Measurements from ENCODE around the gene RAB15.

RAB15 gene

DNA sequence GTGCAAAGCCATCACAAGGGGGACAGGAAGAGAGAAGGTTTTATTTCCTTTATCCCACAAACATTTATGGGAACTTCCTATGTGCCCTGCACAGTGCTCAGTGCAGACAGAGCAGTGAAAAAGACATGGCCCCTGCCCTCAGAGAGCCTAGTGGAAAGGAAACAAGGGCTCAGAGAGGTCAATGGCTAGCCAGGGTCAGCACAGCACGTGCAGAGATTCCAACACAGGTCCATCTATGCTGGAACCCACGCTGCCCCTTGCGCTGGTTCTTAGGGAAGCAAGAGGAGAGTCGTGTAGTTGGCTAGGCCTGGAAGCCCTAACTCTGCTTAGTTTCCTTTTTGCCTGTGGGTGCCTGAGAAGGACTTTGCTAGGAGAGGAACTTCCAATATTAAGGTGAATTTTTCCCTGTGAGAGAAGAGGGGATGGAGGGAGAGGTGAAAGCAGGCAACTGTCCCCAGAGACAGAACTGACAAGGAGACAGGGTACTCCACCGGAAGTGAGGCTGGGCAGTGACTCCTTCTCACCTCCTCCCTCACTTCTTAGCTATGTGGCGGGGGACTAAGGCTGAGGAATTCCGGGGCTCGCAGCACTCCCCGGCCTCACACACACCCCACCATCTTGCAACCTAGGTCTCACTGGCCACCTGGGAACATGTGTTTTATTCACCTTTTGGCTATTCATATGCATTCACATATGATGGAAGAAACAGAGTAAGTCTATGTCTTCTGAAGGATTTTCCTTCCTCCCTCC lies 17.5 kb downstream of the RAB15 start:
- Histone ChIP-seq H3K36me3 (ENCODE audit: control insufficient read depth in 2 of 2, insufficient read depth in 2 of 2, low read length in 2 of 2) (no peaks in the 10 kb centered on the region), H3K9ac (ENCODE audit: low read length in 2 of 2) (no peak overlapping the region), H3K4me3 (ENCODE audit: low read length in 2 of 2) (no peak overlapping the region), H3K9me3 (ENCODE audit: control insufficient read depth in 2 of 2, low read length in 2 of 2) (no peaks in the 10 kb centered on the region), H3K27ac (ENCODE audit: low read length) (no peak overlapping the region), H3K27me3 (ENCODE audit: control insufficient read depth in 1 of 2, insufficient read depth in 2 of 2, low read length in 2 of 2) (no peaks in the 10 kb centered on the region), H3K4me1 (ENCODE audit: control insufficient read depth, insufficient read depth, low read length) (peaks cover 22% of the 10 kb centered on the region)

- Histone ChIP-seq H3K9me3 (ENCODE audit: control insufficient read depth in 2 of 2, low read length in 2 of 2) (no peaks in the 10 kb centered on the region), H3K9ac (ENCODE audit: low read length in 2 of 2) (no peak overlapping the region), H3K4me3 (ENCODE audit: low read length in 2 of 2) (no peak overlapping the region), H3K36me3 (ENCODE audit: control insufficient read depth in 2 of 2, insufficient read depth in 2 of 2, low read length in 2 of 2) (peaks cover 0 to 1% of the 10 kb centered on the region in 2 donors), H3K4me1 (ENCODE audit: control insufficient read depth, insufficient read depth, low read length) (peaks cover 22% of the 10 kb centered on the region), H3K27me3 (ENCODE audit: control insufficient read depth in 1 of 2, insufficient read depth in 2 of 2, low read length in 2 of 2) (no peaks in the 10 kb centered on the region), H3K27ac (ENCODE audit: low read length) (no peak overlapping the region)
Measured at GRCh38 chr14:64953661-64954060, 18.5 kb downstream of the RAB15 start.

- no peak overlapping the region for H3K4me3 ChIP-seq (ENCODE audit: low read length in 2 of 2)
- peaks cover 0 to 4% of the 10 kb centered on the region in 2 donors for H3K36me3 ChIP-seq (ENCODE audit: control insufficient read depth in 2 of 2, insufficient read depth in 2 of 2, low read length in 2 of 2)
- H3K27me3 ChIP-seq (ENCODE audit: control insufficient read depth in 1 of 2, insufficient read depth in 2 of 2, low read length in 2 of 2) = no peaks in the 10 kb centered on the region
- peak overlapping the region; percentile 31 for H3K27ac ChIP-seq (ENCODE audit: low read length)
- H3K9me3 ChIP-seq (ENCODE audit: control insufficient read depth in 2 of 2, low read length in 2 of 2) = no peaks in the 10 kb centered on the region
- peaks cover 22% of the 10 kb centered on the region for H3K4me1 ChIP-seq (ENCODE audit: control insufficient read depth, insufficient read depth, low read length)
- H3K9ac ChIP-seq (ENCODE audit: low read length in 2 of 2) = no peak overlapping the region
Measured at GRCh38 chr14:64953310-64953654, 18.9 kb downstream of the RAB15 start.

- no peaks in the 10 kb centered on the region for H3K9me3 ChIP-seq (ENCODE audit: control insufficient read depth in 2 of 2, low read length in 2 of 2)
- no peak overlapping the region for H3K9ac ChIP-seq (ENCODE audit: low read length in 2 of 2)
- H3K4me1 ChIP-seq (ENCODE audit: control insufficient read depth, insufficient read depth, low read length) = peaks cover 22% of the 10 kb centered on the region
- H3K27ac ChIP-seq (ENCODE audit: low read length) = peak overlapping the region; percentile 31
- H3K36me3 ChIP-seq (ENCODE audit: control insufficient read depth in 2 of 2, insufficient read depth in 2 of 2, low read length in 2 of 2) = peaks cover 0 to 4% of the 10 kb centered on the region in 2 donors
- no peak overlapping the region for H3K4me3 ChIP-seq (ENCODE audit: low read length in 2 of 2)
- no peaks in the 10 kb centered on the region for H3K27me3 ChIP-seq (ENCODE audit: control insufficient read depth in 1 of 2, insufficient read depth in 2 of 2, low read length in 2 of 2)
Measured at GRCh38 chr14:64952598-64953309, 19.4 kb downstream of the RAB15 start.

DNA sequence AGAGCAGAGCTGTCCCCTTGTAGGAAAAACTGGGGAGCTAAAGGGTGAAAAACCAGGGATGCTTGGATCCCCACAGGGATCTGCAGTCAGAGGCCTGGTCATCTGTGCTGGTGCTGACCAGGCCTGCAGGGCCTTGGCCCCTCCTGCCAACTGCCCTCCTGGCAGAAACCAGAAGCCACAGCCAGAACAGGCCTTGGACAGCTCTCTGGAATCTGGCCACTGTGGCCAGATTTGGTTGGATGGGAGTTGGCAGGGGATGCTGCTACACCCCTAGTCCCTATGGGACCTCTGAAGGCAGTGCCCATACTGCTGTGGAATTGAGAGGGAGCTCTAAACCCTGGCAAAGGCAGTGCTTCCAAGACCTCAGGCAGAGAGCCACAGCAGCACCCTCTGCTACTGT lies 20.4 kb downstream of the RAB15 start:
- H3K27me3 ChIP-seq (ENCODE audit: control insufficient read depth in 1 of 2, insufficient read depth in 2 of 2, low read length in 2 of 2) = no peaks in the 10 kb centered on the region
- no peaks in the 10 kb centered on the region for H3K9me3 ChIP-seq (ENCODE audit: control insufficient read depth in 2 of 2, low read length in 2 of 2)
- H3K9ac ChIP-seq (ENCODE audit: low read length in 2 of 2) = no peak overlapping the region
- H3K27ac ChIP-seq (ENCODE audit: low read length) = no peak overlapping the region
- H3K4me3 ChIP-seq (ENCODE audit: low read length in 2 of 2) = no peak overlapping the region
- H3K4me1 ChIP-seq (ENCODE audit: control insufficient read depth, insufficient read depth, low read length) = peaks cover 22% of the 10 kb centered on the region
- H3K36me3 ChIP-seq (ENCODE audit: control insufficient read depth in 2 of 2, insufficient read depth in 2 of 2, low read length in 2 of 2) = peaks cover 0 to 4% of the 10 kb centered on the region in 2 donors

DNA sequence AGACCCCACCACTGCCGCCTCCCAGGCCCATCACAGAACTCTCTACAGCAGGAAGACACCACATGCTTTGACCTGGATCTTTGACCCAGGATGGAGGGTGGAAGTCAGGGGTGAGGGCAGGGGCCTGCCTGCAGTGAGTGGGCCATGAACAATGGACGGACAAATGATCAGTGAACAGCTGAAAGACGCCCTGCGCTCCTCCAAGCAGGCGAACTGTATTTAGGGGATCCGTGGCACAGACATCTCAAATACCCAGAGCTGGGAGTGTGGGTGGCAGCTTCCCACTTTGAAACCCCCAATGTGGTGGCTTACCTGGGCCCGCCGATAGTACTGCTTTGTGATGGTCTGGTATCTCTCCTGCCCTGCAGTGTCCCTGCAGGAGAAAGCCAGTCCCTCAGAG lies 20.8 kb downstream of the RAB15 start:
- Histone ChIP-seq H3K36me3 (ENCODE audit: control insufficient read depth in 2 of 2, insufficient read depth in 2 of 2, low read length in 2 of 2) (peaks cover 0 to 4% of the 10 kb centered on the region in 2 donors), H3K27me3 (ENCODE audit: control insufficient read depth in 1 of 2, insufficient read depth in 2 of 2, low read length in 2 of 2) (no peaks in the 10 kb centered on the region), H3K9ac (ENCODE audit: low read length in 2 of 2) (no peak overlapping the region), H3K4me1 (ENCODE audit: control insufficient read depth, insufficient read depth, low read length) (peaks cover 22% of the 10 kb centered on the region), H3K4me3 (ENCODE audit: low read length in 2 of 2) (no peak overlapping the region), H3K9me3 (ENCODE audit: control insufficient read depth in 2 of 2, low read length in 2 of 2) (no peaks in the 10 kb centered on the region), H3K27ac (ENCODE audit: low read length) (no peak overlapping the region)

DNA sequence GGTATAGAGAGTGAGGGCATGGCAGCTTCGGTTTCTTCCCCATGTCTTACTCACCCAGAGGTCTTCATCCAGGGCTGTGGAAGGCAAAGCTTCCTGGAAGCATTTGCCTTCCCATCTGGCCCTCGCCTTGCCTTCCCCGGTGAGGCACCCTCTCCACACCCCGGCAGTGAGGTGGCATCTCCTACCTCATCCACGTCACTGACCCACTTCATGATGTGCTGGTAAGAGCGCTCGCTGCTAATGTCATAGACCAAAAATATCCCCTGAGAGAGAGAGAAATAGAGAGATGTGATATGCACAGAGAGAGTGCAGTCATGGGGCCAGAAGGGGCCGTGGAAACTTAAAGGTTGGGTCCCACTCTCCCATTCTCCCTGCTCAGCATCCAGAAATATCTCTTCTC lies 21.2 kb downstream of the RAB15 start:
- Histone ChIP-seq H3K4me3 (ENCODE audit: low read length in 2 of 2) (no peak overlapping the region), H3K4me1 (ENCODE audit: control insufficient read depth, insufficient read depth, low read length) (peaks cover 22% of the 10 kb centered on the region), H3K36me3 (ENCODE audit: control insufficient read depth in 2 of 2, insufficient read depth in 2 of 2, low read length in 2 of 2) (peaks cover 0 to 6% of the 10 kb centered on the region in 2 donors), H3K27ac (ENCODE audit: low read length) (no peak overlapping the region), H3K9ac (ENCODE audit: low read length in 2 of 2) (no peak overlapping the region), H3K9me3 (ENCODE audit: control insufficient read depth in 2 of 2, low read length in 2 of 2) (no peaks in the 10 kb centered on the region), H3K27me3 (ENCODE audit: control insufficient read depth in 1 of 2, insufficient read depth in 2 of 2, low read length in 2 of 2) (no peaks in the 10 kb centered on the region)

- Histone ChIP-seq H3K4me3 (ENCODE audit: low read length in 2 of 2) (no peak overlapping the region), H3K36me3 (ENCODE audit: control insufficient read depth in 2 of 2, insufficient read depth in 2 of 2, low read length in 2 of 2) (peaks cover 0 to 14% of the 10 kb centered on the region in 2 donors), H3K9me3 (ENCODE audit: control insufficient read depth in 2 of 2, low read length in 2 of 2) (no peaks in the 10 kb centered on the region), H3K9ac (ENCODE audit: low read length in 2 of 2) (no peak overlapping the region), H3K4me1 (ENCODE audit: control insufficient read depth, insufficient read depth, low read length) (peaks cover 22% of the 10 kb centered on the region), H3K27ac (ENCODE audit: low read length) (no peak overlapping the region), H3K27me3 (ENCODE audit: control insufficient read depth in 1 of 2, insufficient read depth in 2 of 2, low read length in 2 of 2) (no peaks in the 10 kb centered on the region)
Measured at GRCh38 chr14:64948612-64949210, 23.4 kb downstream of the RAB15 start.

GRCh38 chr14:64947710-64948611 lies 24.2 kb downstream of the RAB15 start:
- Histone ChIP-seq H3K27ac (ENCODE audit: low read length) (no peak overlapping the region), H3K36me3 (ENCODE audit: control insufficient read depth in 2 of 2, insufficient read depth in 2 of 2, low read length in 2 of 2) (peaks cover 3 to 19% of the 10 kb centered on the region in 2 donors), H3K9ac (ENCODE audit: low read length in 2 of 2) (no peak overlapping the region)

GRCh38 chr14:64946310-64947045 lies 25.7 kb downstream of the RAB15 start:
- H3K4me1 ChIP-seq (ENCODE audit: control insufficient read depth, insufficient read depth, low read length) = peaks cover under 1% of the 10 kb centered on the region

More at GRCh38 chr14:64947710-64948611, 24.2 kb downstream of the RAB15 start:
- Histone ChIP-seq H3K4me1 (ENCODE audit: control insufficient read depth, insufficient read depth, low read length) (peaks cover 16% of the 10 kb centered on the region), H3K27me3 (ENCODE audit: control insufficient read depth in 1 of 2, insufficient read depth in 2 of 2, low read length in 2 of 2) (no peaks in the 10 kb centered on the region), H3K4me3 (ENCODE audit: low read length in 2 of 2) (no peak overlapping the region), H3K9me3 (ENCODE audit: control insufficient read depth in 2 of 2, low read length in 2 of 2) (no peaks in the 10 kb centered on the region)

More at GRCh38 chr14:64946310-64947045, 25.7 kb downstream of the RAB15 start:
- no peaks in the 10 kb centered on the region for H3K9me3 ChIP-seq (ENCODE audit: control insufficient read depth in 2 of 2, low read length in 2 of 2)
- H3K27ac ChIP-seq (ENCODE audit: low read length) = no peak overlapping the region
- H3K36me3 ChIP-seq (ENCODE audit: control insufficient read depth in 2 of 2, insufficient read depth in 2 of 2, low read length in 2 of 2) = peaks cover 3 to 22% of the 10 kb centered on the region in 2 donors
- H3K27me3 ChIP-seq (ENCODE audit: control insufficient read depth in 1 of 2, insufficient read depth in 2 of 2, low read length in 2 of 2) = no peaks in the 10 kb centered on the region
- H3K9ac ChIP-seq (ENCODE audit: low read length in 2 of 2) = no peak overlapping the region
- H3K4me3 ChIP-seq (ENCODE audit: low read length in 2 of 2) = no peak overlapping the region
